Activated T-helper 1 cell treated with Interleukin-2 at 50 U/mL for 16 hours (primary cell): Measurements from ENCODE around the gene ROBO4.

Experiments used
- DNase-seq: peaks from one replicate; pipeline ENCODE4 v3.0.0-alpha.2; 2020; ENCODE audit warnings: low read depth

Gene ROBO4

GRCh38 chr11:124889191-124890091 lies 8.2 kb downstream of the ROBO4 start:
- DNase-seq: no peak

GRCh38 chr11:124887667-124888013 lies 10.0 kb downstream of the ROBO4 start:
- no peak for DNase-seq

GRCh38 chr11:124886978-124887666 lies 10.5 kb downstream of the ROBO4 start:
- DNase-seq: no peak

- DNase-seq: no peak
Measured at GRCh38 chr11:124886476-124886875, 11.2 kb downstream of the ROBO4 start.

GRCh38 chr11:124884869-124885479 lies 12.7 kb downstream of the ROBO4 start:
- no peak for DNase-seq

- DNase-seq: no peak
Measured at GRCh38 chr11:124884340-124884739, 13.3 kb downstream of the ROBO4 start.

GRCh38 chr11:124882339-124883071 lies 15.2 kb downstream of the ROBO4 start:
- DNase-seq: no peak

GRCh38 chr11:124880958-124881357 lies 16.7 kb downstream of the ROBO4 start:
- DNase-seq: no peak

GRCh38 chr11:124880290-124880611 lies 17.4 kb downstream of the ROBO4 start:
- no peak for DNase-seq

GRCh38 chr11:124879493-124880289 lies 18.0 kb downstream of the ROBO4 start:
- no peak for DNase-seq

- no peak for DNase-seq
Measured at GRCh38 chr11:124878759-124879492, 18.7 kb downstream of the ROBO4 start.

GRCh38 chr11:124877910-124878758 lies 19.5 kb downstream of the ROBO4 start:
- DNase-seq: no peak

- no peak for DNase-seq
Measured at GRCh38 chr11:124877631-124877909, 20.1 kb downstream of the ROBO4 start.

GRCh38 chr11:124876818-124877630 lies 20.6 kb downstream of the ROBO4 start:
- no peak for DNase-seq

- peak; percentile 60 for DNase-seq
Measured at GRCh38 chr11:124875943-124876817, 21.5 kb downstream of the ROBO4 start.

GRCh38 chr11:124875401-124875800 lies 22.3 kb downstream of the ROBO4 start:
- DNase-seq: no peak

- DNase-seq: no peak
Measured at GRCh38 chr11:124874571-124875255, 23.0 kb downstream of the ROBO4 start.

- no peak for DNase-seq
Measured at GRCh38 chr11:124873951-124874350, 23.7 kb downstream of the ROBO4 start.
